Stimulated activated CD8-positive, alpha-beta memory T cell treated with anti-CD3 and anti-CD28 coated beads, Interleukin-7, amount 100 ng/mL, for 4 hours (primary cell): ENCODE data around the gene BLOC1S5.
"Not testable (repeated sequence)": the region's sequence is repeated elsewhere in the genome, so short reads cannot be mapped to it uniquely, and the experiment has no call there.

Experiments used
- DNase-seq, 2 donors: peaks; one replicate each; pipeline ENCODE4 v3.0.0-alpha.2; 2020; ENCODE audit warnings: low read depth in 2 of 2

The BLOC1S5 gene

GRCh38 chr6:7993399-7993798, 70.8 kb downstream of the BLOC1S5 start:
- DNase-seq = no peak

DNA sequence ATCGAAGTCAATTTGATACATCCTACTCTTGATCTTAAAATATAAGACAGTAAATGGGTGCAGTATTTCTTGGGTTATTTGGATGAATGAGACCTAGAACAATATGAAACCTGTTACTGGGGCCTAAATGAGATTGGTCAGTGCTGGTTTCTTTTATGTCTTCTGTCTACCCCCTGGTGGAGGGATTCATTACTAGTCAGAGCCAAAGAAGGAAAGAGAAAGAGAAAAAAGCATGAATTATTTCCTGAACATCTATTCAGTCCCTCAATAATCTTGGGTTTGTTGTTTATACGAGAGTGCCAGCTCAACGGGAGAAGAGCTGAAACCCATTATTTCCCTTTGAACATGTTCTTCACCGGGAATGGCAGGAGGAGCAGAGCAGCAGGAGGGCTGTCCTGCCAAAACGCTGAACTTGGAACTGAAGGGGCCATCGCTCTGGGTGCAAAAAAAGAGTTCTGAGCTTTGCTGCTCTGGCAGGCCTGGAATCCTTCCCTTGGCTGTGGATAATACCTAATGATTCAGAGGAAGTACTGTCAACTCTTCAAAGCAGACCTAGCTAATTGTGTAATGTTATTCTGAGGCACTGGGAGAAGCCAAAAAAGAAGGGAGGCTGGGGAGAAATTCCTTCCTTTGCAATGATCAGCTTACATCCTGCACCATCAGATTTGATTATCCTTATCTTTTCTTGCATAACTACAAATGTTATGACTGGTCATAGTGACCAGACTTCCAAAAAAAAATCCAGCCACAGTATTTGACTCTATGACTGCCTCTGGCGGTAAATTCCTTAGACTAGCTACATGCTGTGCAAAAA, 72.0 kb downstream of the BLOC1S5 start:
- DNase-seq = no peak

- no peak for DNase-seq
These were observed 72.7 kb downstream of the BLOC1S5 start for GRCh38 chr6:7991536-7991935.

DNA sequence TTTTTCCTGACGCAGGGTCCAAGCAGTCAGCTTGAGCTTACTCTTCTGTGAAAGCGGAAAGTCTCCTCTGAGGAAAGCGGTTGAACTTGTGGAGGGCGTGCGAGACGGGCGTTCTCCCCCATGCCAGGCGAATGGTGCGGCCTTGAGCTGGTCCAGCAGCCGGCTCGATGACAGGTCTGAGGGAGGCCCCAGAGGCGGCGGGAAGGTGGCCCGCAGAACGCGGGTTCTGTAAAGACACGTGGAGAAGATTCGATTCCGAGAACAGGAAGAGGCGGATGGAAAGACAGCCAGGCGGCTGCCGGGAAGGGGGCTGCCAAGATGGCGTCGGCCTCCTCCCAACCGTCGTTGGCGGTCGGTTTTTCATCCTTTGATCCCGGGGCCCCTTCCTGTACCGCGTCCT, 78.0 kb downstream of the BLOC1S5 start:
- DNase-seq = no peak

- not testable (repeated sequence) for DNase-seq
These were observed 80.2 kb downstream of the BLOC1S5 start for GRCh38 chr6:7983967-7984366.

DNA sequence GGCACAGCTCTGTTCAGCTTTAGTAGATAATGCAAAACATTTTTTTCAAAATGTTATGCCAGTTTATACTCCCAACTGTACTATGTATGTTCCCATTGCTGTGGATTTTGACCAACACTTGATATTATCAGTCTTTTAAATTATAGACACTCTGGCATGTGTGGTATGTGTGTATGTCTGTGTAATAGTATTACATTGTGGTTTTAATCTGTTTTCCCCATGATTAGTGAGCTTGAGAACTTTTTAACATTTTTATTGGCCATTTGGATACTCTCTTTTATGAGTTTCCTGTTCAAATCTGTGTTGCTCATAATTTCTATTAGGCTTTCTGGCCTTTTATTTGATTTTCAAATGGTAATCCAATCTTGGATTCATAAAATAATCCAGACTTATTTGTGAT, 84.4 kb downstream of the BLOC1S5 start:
- DNase-seq = no peak

DNA sequence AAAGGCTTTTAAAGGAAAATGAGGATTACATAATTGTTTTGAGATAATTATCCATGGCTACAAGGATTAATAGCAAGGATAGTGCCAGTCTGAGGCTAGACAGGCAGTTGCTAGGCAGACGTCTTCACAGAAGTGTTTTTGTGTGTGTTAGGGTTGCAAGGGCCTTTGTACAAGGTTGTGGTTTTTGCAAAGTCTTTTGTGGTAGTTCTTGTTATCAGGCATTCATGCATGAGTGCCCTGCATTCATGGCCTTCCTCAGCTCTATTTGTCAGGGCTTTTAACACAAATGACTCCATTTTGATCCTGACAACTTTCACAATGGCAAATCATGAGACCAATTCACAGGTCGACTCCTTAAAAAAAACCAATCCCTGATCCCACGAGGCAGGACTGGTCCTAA, 85.5 kb downstream of the BLOC1S5 start:
- DNase-seq = no peak

DNA sequence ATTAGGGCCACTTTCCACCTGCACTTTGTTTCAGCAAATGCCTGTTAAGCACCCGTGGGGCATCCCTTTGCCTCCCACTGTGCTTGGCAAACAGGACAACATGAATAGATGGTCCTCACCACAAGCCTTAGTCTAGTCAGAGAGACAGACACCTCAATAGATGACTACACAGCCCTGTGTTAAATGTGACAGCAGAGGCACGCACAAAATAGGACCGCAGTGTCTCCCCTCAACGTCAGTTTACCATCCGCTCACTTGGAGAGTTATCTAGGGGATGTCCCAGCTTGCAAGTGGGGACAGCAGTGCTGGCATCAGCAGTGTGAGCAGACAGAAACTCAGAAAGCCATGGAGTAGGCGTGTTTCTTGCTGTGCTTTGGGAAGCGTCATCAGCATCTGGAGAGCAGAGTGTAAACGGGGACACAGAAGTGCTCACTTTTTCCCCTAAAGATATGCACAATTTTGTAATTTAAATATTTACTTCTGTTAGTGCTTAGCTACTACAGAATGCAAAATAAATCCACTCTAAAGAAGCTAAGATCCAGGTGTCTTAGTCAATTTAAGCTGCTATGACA, 87.6 kb downstream of the BLOC1S5 start:
- no peak for DNase-seq

DNA sequence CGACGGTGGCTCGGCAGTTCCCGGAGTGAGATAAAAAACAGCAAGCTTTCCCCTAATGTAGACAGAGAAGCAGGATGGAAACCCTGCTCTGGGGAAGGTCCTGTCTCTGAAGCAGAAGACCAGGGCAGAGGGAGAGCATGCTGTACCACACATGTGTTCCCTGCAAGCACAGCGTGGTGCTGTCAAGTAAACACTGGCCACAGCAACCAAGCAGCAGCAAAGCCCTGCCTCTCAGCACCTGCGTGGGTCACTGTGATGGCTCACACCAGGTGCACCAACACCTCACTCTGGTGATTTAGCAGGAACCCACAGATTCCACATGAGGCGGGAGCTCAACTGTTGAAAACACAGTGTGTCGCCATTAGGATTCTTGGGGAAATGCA, 88.4 kb downstream of the BLOC1S5 start:
- no peak for DNase-seq

DNA sequence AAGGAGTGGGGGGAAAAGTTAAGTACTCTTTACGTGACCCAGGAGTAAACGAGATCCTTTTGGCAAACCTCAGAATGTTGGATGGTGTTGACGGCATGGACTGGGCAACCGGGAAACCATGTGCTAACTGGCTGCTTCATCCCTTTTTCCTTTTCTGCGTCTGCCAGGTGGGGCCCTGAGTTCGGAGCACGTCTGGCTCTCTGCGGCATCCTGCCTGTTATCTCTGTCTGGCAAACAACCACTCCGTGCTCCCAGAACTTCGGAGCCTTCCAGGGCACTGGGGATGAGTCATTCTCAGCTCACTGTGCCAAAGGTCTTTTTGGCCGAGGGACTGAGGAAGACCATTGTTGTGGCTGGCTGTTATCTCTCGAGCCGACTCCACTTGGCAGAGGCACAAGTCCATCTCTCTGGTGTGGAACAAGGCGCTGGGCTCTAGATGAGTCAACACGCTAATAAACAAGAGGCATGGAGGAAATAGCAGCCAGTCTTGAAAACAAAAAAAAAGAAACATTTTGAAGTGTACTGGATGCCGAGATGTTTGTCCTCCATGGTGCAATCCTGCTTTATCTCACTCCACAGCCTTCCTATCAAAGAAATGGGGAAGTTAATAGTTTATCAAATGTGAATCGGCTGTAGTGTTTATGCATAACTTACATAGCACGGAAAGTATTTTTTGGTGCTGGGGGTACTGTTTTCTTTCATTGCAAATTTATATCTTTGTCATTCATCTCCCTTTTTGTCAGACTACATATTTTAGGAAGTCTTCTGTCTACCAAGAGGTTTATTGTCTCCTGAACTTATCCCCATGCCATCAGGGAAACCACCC, 89.0 kb downstream of the BLOC1S5 start:
- DNase-seq = no peak

- no peak for DNase-seq
These were observed 89.6 kb downstream of the BLOC1S5 start for GRCh38 chr6:7974565-7974937.

DNA sequence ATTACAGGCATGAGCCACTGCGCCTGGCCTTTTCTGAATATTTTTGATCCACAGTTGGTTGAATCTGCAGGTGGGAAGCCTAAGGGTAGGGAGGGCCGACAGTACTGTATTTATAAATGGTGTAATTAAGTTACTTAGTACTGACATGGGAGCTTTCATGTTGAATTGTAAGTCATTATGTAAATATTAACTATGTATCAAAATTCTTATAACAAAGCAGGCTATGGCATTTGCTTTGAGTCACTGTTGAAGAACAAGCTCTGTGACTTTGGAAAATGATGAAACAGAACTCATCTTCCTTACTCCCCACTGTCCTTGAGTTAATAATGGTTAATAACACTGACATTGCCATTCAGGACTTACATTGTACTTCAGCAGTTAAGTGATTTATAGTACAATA, 90.6 kb downstream of the BLOC1S5 start:
- DNase-seq = no peak

GRCh38 chr6:7971499-7971898, 92.7 kb downstream of the BLOC1S5 start:
- no peak for DNase-seq

- DNase-seq = no peak
These were observed 93.6 kb downstream of the BLOC1S5 start for GRCh38 chr6:7970616-7971015.
